CD4-positive, alpha-beta T cell treated with Interleukin-15 for 4 hours (primary cell): Measurements from ENCODE around the gene PGBD5.

ENCODE experiments used
- DNase-seq: peaks from one replicate; pipeline ENCODE4 v3.0.0-alpha.2; 2020; ENCODE audit warnings: low spot score

The PGBD5 gene

DNA sequence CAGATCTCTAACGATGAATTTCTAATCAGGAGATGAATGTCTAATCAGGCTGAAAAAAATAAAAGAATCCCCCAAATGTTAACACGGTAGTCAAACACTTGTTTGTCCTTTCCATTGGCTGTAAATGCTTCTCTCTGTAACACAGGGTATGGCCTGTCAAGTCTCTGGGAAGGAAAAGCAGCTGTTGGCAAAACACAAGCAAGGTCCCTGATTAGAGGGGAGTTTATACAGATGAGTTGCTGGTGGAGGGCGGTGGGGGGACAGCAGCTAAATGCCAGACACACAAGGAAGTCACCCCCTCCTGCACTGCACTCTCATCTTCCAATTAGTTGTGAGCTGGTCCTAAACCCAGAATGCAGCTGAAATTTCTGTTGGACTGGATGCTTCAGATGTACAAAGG is 51.0 kb downstream of the PGBD5 start:
- DNase-seq = no peak

- no peak for DNase-seq
Measured at GRCh38 chr1:230371923-230372703, 54.0 kb downstream of the PGBD5 start.

GRCh38 chr1:230370109-230370508 is 56.0 kb downstream of the PGBD5 start:
- DNase-seq = no peak

- no peak for DNase-seq
Measured at GRCh38 chr1:230368871-230369270, 57.3 kb downstream of the PGBD5 start.

DNA sequence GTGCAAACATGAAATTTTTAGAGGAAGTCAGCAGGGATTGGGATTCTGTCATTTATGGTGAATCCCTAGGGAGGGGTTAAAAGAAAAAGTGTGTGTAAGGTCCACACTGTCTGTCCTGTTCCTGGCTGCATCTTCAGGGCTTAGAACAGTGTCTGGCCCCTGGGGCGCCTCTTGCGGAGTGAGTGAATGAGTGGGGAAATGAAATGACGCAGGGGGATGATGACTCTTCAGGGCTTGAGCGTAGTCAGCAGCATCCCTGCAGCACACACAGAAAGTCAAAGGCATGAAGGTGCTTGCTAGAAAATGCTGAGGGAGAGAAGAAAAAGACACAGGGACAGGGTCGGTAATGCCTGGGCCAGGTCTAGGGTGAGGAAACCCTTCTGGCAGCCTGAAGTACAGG is 57.8 kb downstream of the PGBD5 start:
- no peak for DNase-seq

DNA sequence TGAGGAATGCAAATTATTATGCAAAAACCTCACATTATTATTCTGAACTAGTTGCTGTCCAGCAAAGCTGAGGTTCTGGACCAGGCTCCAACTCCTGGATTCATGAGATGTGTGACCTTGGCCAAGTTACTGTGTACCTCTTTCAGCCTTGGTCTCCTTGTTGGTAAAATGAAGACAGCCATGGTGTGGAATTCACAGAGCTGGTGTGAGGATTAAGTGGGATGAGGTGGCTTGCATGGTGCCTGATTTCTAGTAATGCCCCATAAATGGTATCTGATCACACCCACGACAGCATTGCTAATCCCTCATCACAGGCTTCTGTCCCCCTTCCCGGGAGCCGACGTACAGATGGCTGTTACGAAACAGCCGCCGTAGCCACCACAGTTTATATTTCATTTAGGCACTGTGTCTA is 59.6 kb downstream of the PGBD5 start:
- no peak for DNase-seq

GRCh38 chr1:230365723-230366307 is 60.3 kb downstream of the PGBD5 start:
- no peak for DNase-seq

GRCh38 chr1:230362949-230363348 is 63.2 kb downstream of the PGBD5 start:
- DNase-seq = no peak

GRCh38 chr1:230361941-230362340 is 64.2 kb downstream of the PGBD5 start:
- DNase-seq = no peak

GRCh38 chr1:230359992-230360668 is 66.0 kb downstream of the PGBD5 start:
- no peak for DNase-seq

DNA sequence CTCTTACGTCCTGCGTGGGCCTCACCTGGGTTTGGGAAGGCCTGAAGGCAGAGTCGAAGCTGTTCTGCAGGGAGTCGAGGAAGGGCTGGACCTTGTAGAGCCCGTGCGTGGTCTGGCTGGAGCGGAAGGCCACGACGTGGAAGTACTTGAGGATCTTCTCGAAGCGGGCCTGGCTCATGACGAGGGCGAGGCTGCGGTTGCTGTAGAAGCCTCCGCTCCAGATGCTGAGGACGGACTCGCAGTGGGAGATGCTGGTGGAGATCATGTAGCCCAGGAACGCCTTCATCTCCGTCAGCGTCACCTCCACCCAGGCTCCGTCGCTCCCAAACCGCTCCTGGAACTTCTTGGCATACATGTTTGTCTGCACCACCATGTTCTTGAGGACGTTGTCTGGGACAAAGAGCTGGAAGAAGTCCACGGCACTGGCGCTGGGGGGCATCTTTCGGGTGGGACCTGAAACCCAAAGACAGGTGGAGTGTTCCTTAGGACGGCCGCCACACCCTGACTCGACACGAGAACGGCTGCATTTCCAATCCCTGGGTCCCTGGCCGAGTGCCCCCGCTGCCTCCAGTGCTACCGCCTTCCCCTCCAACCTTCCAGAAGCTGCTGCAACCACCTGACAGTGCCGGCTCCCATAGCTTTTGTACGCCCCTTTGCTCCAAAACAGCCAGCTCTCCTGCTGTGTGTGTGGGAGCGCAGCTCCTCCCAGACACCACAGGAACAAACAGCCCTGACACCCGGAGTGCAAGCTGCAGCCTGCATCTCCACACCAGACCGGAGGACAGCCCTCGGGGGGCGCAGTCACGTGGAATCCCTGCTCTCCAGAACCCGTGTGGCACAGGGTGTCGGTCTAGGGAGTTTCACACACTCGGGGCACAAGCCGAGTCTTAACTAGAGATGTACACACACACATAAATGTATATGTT is 69.0 kb downstream of the PGBD5 start:
- DNase-seq = no peak

- no peak for DNase-seq
Measured at GRCh38 chr1:230356190-230356589, 69.9 kb downstream of the PGBD5 start.

DNA sequence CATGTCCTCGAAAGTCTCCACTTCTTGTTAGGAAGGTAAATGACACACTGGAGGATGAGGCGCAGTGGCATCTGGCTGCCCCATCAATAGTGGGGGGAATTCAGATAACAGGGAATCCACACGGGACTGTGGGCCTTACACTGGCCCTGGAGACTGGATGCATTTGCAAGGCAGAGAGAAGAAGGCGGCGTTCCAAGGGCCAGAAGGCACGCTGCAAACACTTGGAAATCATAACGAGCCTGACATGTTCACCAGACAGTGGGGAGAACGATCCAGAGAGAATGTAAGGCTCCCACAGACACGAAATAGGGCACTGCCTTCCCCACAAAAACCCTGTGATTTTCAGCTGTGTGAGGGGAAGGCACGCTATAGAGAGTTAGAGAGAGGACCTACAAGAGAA is 70.5 kb downstream of the PGBD5 start:
- no peak for DNase-seq

GRCh38 chr1:230355128-230355527 is 71.0 kb downstream of the PGBD5 start:
- no peak for DNase-seq

DNA sequence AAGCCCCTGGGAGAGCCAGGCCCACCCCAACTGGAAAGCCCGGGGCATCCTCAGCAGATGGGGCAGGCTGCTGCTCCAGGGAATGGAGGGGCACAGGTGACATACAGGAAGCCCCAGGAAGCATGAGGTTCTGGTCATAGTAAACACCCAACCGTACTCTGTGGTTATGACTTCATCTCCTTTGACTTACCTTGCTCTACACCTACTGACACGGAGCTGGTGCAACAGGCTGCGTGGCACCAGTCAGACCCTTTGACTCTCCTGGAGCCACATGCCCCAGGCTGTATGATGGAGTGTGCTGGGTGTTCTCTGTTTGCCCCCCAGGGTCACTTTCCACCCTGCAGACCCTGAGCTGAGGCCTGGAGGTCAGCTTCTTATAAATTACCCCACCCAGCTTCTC is 72.1 kb downstream of the PGBD5 start:
- no peak for DNase-seq

DNA sequence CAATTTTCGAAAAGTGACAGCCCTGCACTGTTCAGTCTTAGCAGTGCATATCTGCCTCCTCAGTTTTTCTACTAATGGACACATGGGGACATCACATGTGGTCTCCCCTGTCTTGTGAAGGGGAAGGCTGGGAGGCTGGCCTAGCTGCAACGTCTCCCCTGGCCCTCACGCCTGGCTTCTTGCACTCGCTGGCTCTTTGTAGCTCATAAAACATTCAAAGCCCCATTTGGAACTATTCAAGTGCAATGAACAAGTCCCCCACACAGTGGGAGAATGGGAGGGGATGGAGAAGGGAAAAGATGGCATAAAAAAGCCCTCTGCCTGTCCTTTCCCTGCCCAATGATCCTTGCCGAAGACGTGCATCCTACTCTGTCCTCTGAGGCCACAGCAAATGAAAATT is 73.6 kb downstream of the PGBD5 start:
- DNase-seq = no peak

DNA sequence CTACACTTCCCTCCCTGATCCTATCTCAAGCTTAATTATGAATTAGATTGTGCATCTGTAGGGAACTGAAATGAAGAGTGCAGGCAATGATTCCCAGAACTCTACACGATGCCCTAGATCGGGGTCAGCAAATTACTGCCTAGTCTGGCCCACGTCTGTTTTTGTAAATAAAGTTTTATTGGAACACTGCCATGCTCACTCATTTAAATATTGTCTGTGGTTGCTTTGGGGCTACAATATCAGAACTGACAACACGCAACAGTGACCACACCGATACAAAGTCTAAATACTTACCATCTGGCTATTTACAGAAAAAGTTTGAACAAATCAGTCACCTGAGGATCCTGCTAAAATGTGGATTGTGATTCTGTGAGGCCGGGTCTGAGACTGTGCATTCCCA is 74.1 kb downstream of the PGBD5 start:
- DNase-seq = no peak

DNA sequence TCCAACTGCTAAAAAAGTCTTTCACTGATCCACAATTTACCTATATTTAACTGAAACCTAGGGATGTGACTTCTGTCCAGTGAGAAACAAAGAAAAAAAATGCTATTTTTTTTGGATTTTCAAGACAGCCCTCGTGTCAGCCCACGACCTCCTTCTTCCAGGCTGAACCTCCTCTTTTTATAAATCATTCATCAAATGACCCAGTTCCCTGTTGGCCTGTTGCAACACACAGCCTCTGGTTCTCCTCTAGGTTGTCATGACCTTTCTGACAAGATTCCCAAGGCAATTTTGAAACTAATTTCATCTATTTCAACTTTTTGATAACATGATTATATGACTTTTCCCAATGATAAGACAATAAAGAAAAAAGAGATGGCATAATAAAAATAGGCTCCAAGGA is 74.6 kb downstream of the PGBD5 start:
- DNase-seq = no peak

- DNase-seq = no peak
Measured at GRCh38 chr1:230350208-230350921, 75.8 kb downstream of the PGBD5 start.

DNA sequence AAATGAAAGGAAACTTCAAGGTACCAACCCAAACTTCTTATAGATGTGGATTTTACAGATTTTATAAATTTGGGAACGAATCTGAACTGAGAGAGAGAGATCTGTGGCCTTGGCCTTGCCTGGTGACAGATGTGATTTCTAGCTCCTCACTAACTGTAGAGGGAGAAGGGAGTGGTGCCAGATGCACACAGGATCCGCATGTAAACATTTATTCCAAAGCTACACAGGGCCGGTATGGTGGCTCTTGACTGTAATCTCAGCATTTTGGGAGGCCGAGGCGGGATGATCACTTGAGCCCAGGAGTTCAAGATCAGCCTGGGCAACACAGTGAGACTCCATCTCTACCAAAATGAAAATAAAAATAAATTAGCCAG is 77.1 kb downstream of the PGBD5 start:
- DNase-seq = no peak

GRCh38 chr1:230348386-230349019 is 77.6 kb downstream of the PGBD5 start:
- DNase-seq = no peak
